ENCODE results near the gene MYOZ3.

DNA sequence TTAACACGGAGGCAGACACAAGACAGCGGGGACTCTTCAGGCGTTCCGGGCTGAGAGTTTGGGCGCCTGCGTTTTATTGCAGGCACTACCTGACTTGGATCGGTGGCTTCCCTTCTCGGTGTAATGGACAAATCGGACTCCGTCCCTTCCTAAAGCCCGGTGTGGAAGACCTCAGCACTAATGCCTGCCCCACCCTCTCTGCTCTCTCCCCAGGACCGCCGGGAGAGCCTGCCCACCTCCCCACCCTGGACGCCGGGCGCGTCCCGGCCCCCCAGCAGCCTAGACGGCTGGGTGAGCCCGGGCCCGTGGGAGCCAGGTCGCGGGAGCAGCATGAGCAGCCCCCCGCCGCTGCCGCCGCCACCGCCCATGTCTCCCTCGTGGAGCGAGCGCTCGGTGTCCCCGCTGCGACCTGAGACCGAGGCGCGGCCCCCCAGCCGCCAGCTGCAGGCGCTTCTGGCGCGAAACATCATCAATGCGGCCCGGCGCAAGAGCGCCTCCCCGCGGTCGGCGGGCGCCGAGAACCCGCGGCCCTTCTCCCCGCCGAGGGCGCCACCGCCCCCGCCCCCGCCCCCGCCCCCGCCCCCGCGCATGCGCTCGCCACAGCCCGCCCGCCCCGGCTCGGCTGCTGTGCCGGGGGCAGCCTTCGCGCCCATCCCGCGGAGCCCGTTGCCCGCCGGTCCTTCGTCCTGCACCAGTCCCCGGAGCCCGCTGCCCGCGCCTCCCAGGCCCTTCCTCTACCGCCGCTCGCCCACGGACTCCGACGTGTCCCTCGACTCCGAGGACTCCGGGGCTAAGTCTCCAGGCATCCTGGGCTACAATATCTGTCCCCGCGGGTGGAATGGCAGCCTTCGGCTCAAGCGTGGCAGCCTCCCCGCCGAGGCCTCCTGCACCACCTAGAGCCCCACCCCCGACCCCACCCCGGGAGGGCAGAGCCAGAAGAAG is 4.6 kb upstream of the MYOZ3 start:
- TF ChIP-seq, protein P1, sequence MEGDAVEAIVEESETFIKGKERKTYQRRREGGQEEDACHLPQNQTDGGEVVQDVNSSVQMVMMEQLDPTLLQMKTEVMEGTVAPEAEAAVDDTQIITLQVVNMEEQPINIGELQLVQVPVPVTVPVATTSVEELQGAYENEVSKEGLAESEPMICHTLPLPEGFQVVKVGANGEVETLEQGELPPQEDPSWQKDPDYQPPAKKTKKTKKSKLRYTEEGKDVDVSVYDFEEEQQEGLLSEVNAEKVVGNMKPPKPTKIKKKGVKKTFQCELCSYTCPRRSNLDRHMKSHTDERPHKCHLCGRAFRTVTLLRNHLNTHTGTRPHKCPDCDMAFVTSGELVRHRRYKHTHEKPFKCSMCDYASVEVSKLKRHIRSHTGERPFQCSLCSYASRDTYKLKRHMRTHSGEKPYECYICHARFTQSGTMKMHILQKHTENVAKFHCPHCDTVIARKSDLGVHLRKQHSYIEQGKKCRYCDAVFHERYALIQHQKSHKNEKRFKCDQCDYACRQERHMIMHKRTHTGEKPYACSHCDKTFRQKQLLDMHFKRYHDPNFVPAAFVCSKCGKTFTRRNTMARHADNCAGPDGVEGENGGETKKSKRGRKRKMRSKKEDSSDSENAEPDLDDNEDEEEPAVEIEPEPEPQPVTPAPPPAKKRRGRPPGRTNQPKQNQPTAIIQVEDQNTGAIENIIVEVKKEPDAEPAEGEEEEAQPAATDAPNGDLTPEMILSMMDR (IDR thresholded peaks at IDR 0.05; ENCODE audit: low read depth, low read length): peak; percentile 29
- TF ChIP-seq EZH2phosphoT487 (IDR thresholded peaks at IDR 0.05; ENCODE audit: low read depth): no peak

Data from OCI-LY3 (cell line).